Measurements from ENCODE around the gene GRB10. TPM values are rescaled to one million over a fixed set of nuclear protein-coding genes. Genes with fewer than 3 reads are reported as not detected.

The GRB10 gene
- total RNA-seq, 1 experiment from 2014 or later = 17.5 TPM

DNA sequence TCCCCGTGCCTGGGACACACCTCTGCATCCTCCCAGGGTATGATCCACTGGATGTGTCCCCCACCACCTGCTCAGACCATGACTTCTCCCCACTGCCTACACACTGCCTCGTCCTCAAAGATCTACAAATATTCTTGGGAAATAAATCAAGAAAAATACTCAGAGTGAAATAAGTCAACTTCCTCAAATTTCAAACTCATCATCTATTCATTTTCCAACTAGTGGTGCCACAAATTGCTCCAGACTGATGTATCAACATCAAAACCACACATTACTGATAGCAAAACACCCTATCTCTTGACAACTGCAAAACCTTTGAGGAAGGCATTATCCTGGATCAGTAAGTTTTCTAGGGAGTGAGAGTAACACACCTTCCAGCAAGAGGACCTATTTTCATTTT, 87.7 kb downstream of the GRB10 start:
- no peak for DNase-seq (ENCODE audit: low read depth)

GRCh38 chr7:50693455-50694130, 89.1 kb downstream of the GRB10 start:
- DNase-seq (ENCODE audit: low read depth) = no peak

GRCh38 chr7:50690541-50691011, 92.1 kb downstream of the GRB10 start:
- no peak for DNase-seq (ENCODE audit: low read depth)

GRCh38 chr7:50688226-50688590, 94.5 kb downstream of the GRB10 start:
- DNase-seq (ENCODE audit: low read depth) = no peak

GRCh38 chr7:50687575-50688225, 95.0 kb downstream of the GRB10 start:
- DNase-seq (ENCODE audit: low read depth) = no peak

- no peak for DNase-seq (ENCODE audit: low read depth)
Measured at GRCh38 chr7:50687096-50687495, 95.6 kb downstream of the GRB10 start.

- no peak for DNase-seq (ENCODE audit: low read depth)
Measured at GRCh38 chr7:50685135-50686065, 97.3 kb downstream of the GRB10 start.

DNA sequence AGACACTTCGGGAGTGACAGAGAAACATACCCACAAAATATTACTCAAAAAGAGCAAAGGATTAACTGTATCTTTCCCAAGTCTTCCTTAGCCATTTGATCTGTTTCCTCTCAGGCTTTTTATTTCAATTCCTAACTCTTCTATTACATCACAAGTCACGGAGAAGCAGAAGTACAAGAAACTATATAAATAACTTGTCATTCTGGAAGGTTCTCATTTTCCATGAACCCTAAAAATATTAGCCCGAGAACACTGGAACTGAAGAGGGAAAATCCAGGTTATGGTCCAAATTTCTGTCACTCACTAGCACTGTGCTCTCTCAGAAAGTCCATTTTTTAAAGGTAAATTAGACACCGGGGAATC, 98.0 kb downstream of the GRB10 start:
- peak; percentile 12 for DNase-seq (ENCODE audit: low read depth)

- no peak for DNase-seq (ENCODE audit: low read depth)
Measured at GRCh38 chr7:50684011-50684712, 98.5 kb downstream of the GRB10 start.

- no peak for DNase-seq (ENCODE audit: low read depth)
Measured at GRCh38 chr7:50682573-50682972, 100.1 kb downstream of the GRB10 start.

- DNase-seq (ENCODE audit: low read depth) = no peak
Measured at GRCh38 chr7:50682079-50682478, 100.6 kb downstream of the GRB10 start.

DNA sequence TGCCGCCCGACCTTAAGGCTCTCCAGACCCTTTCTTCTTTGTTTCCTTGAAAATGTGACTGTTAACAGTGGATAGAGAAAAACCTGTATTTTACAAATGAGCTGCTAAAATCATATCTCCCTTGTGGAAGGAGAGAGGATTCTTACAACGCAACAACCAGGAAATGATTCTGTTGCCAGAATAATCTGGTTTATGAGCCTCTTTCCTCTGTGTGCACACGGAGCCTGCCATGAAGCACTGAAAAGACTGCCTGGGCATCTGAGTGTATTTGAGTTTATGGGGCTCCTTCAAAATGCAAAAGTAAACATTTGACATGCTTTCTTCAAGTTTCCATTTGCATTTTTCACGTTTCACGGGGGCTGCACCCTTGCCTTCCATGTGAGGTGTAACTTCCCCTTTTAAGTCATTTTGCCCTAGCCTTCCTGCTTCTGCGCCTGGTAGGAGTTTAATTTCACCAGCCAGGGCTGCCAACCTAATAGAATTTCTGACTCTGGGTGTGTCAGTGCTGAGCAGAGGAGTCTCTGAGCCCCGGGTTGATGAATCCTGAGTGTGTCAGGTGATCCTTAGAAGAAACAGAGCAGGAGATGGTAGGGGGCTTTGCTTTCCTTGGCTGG, 101.2 kb downstream of the GRB10 start:
- DNase-seq (ENCODE audit: low read depth) = no peak

DNA sequence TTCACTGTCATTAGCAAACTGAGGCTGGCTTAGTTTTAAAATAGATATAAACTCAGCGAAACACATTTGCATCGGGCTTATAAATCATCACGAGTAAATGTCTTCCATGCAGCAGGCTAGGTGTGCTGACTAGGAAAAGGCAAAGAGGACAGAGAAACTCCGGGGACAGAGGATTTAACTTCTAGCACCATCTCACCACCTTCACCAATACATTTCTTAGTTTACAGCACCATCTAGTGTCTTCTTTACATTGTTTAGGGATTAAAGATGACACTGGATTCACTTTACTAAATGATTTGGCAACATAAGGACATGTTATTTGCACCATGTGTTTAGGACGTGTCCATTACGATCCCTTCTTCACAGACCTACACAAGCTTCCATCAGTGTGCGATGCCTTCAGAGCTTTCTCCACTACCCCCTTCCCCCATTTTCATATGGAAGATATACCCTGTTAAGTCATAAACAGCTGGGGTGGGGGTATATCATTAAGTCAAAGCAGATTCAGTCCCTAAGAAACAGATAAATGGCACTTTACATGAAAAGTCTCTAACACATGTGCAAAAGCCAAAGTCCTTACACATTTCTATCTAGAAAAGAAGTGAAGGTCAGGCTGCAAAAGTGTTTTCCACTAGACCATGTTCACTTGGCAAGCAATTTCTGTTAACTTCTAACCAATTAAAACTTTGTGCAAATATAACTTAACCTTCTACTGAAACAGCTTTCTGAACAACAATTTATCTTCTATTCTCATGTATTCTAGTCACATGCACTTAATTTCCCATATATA, 103.3 kb downstream of the GRB10 start:
- peak; percentile 64 for DNase-seq (ENCODE audit: low read depth)

- no peak for DNase-seq (ENCODE audit: low read depth)
Measured at GRCh38 chr7:50678586-50678985, 104.1 kb downstream of the GRB10 start.

GRCh38 chr7:50677638-50677996, 105.1 kb downstream of the GRB10 start:
- DNase-seq (ENCODE audit: low read depth) = no peak

- DNase-seq (ENCODE audit: low read depth) = no peak
Measured at GRCh38 chr7:50676740-50677637, 105.7 kb downstream of the GRB10 start.

DNA sequence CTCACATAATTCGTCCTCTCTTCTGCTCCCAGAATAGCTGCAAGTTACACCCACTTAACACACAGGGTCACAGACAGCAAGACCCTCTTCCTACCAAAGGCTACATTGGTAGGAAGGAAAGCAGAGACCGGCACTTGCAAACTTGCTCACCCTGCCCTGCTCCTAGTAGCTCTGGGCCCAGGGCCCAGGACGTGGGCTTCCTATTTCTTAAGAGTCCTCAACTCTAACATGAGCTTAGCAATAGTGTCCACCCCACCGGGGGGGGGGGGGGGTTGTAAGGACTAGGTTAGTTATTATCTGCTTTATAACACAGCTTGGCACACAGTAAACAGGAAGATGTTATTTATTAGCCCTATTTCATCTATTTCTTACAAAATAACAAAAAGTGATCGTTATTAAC, 106.6 kb downstream of the GRB10 start:
- no peak for DNase-seq (ENCODE audit: low read depth)

DNA sequence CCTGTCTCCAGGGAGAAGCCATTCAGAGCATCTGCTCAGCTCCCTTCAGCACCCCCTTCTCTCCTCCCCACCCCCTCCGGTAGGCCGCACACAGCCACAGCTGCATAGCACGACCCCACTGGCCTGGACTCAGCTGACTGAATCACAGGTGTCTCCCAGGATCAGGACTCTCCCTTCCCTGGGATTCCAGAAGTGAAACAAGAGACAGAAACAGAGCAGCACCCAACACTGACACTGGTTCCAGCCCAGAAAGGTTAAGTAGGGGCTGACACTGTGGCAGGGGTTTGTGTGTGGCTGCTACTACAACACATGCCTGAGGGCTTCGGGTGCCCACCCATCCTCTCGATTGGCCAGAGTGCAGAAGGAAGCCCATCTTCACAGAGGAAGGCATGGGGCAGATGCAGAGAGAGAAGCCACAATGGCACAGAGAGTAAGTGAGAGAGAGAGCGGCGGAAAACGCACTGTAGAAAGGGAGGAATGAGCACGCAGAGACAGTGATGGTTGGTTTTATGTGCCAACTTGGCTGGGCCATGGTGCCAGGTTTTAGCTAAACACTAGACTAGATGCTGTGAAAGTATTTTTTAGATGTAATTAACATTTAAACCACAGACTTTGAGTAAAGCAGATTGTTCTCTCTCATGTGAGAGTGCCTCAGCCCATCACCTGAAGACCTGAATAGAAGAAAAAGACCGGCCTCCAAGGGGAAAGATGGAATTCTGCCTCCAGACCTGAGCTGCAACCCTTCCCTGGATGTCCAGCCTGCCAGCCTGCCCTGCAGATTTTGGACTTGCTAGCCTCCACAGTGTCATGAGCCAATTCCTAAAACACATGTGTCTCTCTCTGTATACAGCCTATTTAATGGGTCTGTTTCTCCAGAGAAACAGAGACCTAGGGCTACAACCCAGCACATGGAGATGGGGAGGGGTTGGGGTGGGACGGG, 107.5 kb downstream of the GRB10 start:
- DNase-seq (ENCODE audit: low read depth) = no peak
